Tibial artery (tissue), 4 donors: ENCODE measurements around the gene AANAT.

Source experiments
- DNase-seq, 2 donors: peaks; one replicate each; pipeline ENCODE4 v3.0.0-alpha.2; 2019
- H3K27ac ChIP-seq, 2 donors: fragments of 200-600 bp; sonication (generic) in 1 of 2; 1 replicate in 1 of 2; 2 replicates in 1 of 2; pipeline ENCODE4 v1.5.1; 2018 to 2019; ENCODE audit warnings: mild to moderate bottlenecking in 1 of 2
- H3K27me3 ChIP-seq, 2 donors: fragments of 200-600 bp; sonication (generic) in 1 of 2; one replicate each; pipeline versions ENCODE4 v1.5.1 to v1.6.0; 2016 to 2019
- H3K36me3 ChIP-seq, 3 donors: fragments of 200-600 bp; sonication (generic) in 2 of 3; one replicate each; pipeline ENCODE4 v1.5.1; 2016 to 2019; ENCODE audit warnings: mild to moderate bottlenecking in 2 of 3
- H3K4me1 ChIP-seq, 4 donors: fragments of 200-600 bp; sonication (generic) in 2 of 4; 1 replicate in 3 of 4; 2 replicates in 1 of 4; pipeline ENCODE4 v1.5.1; 2016 to 2019
- H3K4me3 ChIP-seq, 2 donors: fragments of 200-600 bp; sonication (generic) in 1 of 2; 1 replicate in 1 of 2; 2 replicates in 1 of 2; pipeline ENCODE4 v1.5.1; 2018 to 2019; ENCODE audit warnings: mild to moderate bottlenecking in 2 of 2
- H3K9me3 ChIP-seq, 3 donors: fragments of 200-600 bp; sonication (generic) in 1 of 3; one replicate each; pipeline ENCODE4 v1.5.1; 2016 to 2019
- CTCF ChIP-seq, 2 experiments: fragments of 200-600 bp in 1 of 2; fragments of 450-650 bp in 1 of 2; IDR thresholded peaks; one replicate each; pipeline ENCODE4 v1.5.1; 2017 to 2019; ENCODE audit warnings: antibody characterized with exemption in 2 of 2, mild to moderate bottlenecking in 1 of 2, moderate library complexity in 1 of 2
- intact Hi-C: fragments of 100-400 bp; cut with DNase I; formaldehyde crosslinking; loops from one replicate; pipeline ENCODE4 v1.15.0; 2023; ENCODE audit warnings: low total_unique reads

AANAT gene

DNA sequence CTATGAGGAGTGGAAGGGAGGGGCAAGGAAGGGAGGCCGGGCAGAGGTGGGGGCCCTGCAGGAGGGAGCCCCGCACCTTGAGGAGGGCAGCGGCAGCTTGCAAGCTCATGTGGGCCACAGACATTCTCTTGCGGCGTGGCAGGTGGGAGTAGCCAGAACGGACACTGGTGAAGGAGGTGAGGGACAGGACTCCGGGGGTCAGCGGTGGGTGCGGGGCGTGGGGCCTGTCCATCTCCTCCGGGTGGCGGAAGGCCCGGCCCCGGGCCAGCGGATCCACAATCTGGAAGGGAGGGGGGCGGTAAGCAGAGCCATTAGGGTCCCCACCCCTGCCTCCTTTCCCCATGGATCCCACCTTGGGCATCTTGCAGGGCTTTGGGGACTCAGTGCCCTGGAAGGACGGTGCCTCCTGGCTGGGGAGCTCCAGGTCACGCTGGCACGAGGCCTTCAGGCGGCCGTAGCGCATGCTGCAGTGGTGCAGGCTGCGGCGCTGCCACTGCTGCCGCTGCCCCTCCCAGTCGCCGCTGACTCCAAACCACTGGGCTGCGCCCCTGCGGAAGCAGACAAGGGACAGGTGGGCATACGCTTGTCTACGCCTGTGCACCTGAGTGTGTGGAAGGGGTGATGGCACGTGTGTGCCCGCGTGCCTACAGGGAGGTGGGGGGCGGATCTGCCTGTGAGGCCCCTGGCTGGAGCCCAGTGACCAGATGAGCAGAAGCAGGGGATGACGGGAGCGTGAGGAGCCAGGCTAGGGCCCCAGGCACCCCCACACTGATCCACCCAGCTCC is 11.5 kb downstream of the AANAT start:
- Histone ChIP-seq H3K4me3 (no peak overlapping the region), H3K9me3 (no peaks in the 10 kb centered on the region), H3K36me3 (peaks cover 0 to 52% (median 0%) of the 10 kb centered on the region in 3 donors), H3K27ac (no peak overlapping the region), H3K4me1 (no peaks in the 10 kb centered on the region), H3K27me3 (no peaks in the 10 kb centered on the region)
- DNase-seq, result no peak
- TF ChIP-seq CTCF (IDR thresholded peaks at IDR 0.05), result no peak
- intact Hi-C loops, result no loop called here

DNA sequence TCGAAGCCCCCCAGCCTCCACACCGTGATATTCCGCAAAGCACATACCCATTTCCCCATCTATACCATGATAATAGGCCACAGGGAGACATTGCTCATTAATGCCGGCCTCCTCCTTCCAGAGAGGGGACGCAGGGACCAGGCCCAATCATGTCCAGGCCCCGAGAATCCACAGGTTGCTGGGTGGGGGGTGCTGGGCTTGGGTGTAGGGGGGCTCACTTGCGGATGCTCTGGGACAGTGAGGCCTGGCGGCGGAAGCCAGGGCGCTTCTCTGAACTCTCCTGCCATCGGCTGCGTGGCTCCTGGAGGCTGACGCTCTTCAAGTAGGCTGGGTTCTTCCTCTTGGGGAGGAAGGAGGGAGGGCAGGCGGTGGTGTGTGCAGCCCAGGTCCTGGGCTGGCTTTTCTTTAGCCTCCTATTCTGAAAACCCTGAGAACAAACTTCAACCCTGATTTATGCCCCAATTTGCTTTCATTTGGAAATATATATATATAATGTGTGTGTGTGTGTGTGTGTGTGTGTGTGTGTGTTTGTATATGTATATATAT is 12.2 kb downstream of the AANAT start:
- intact Hi-C loops, result no loop called here
- H3K9me3 ChIP-seq, result no peaks in the 10 kb centered on the region
- H3K27me3 ChIP-seq, result no peaks in the 10 kb centered on the region
- H3K4me1 ChIP-seq, result no peaks in the 10 kb centered on the region
- TF ChIP-seq CTCF (IDR thresholded peaks at IDR 0.05), result no peak
- no peak overlapping the region for H3K4me3 ChIP-seq
- peaks cover 0 to 45% (median 0%) of the 10 kb centered on the region in 3 donors for H3K36me3 ChIP-seq
- no peak overlapping the region for H3K27ac ChIP-seq
- DNase-seq, result no peak

DNA sequence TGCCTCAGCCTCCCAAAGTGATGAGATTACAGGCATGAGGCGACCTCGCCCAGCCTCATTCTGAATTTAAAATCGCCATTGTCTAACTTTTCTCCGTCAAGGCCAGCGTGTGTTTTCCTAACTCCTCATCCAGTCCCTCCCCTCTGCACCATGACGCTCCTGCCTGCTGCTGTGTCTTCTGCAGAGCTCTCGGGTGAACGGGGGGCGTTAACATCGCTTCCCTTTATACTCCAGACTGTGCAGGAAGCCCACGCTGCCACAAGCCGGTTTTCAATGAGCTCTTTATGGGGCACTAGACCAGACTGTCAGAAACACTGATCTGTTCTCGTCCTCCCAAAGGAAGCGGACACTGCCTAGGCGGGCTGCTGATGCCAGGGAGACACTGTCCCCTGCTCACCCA is 13.2 kb downstream of the AANAT start:
- intact Hi-C loops, result no loop called here
- Histone ChIP-seq H3K27ac (no peak overlapping the region), H3K27me3 (no peaks in the 10 kb centered on the region), H3K36me3 (peaks cover 0 to 37% (median 0%) of the 10 kb centered on the region in 3 donors), H3K4me1 (no peaks in the 10 kb centered on the region), H3K4me3 (no peak overlapping the region), H3K9me3 (no peaks in the 10 kb centered on the region)
- DNase-seq, result no peak
- TF ChIP-seq CTCF (IDR thresholded peaks at IDR 0.05), result no peak

- H3K27me3 ChIP-seq, result no peaks in the 10 kb centered on the region
- H3K36me3 ChIP-seq, result peaks cover 0 to 34% (median 0%) of the 10 kb centered on the region in 3 donors
- no peak overlapping the region for H3K4me3 ChIP-seq
- TF ChIP-seq CTCF (IDR thresholded peaks at IDR 0.05), result no peak
- intact Hi-C loops, result no loop called here
- H3K4me1 ChIP-seq, result no peaks in the 10 kb centered on the region
- H3K27ac ChIP-seq, result no peak overlapping the region
- no peaks in the 10 kb centered on the region for H3K9me3 ChIP-seq
- no peak for DNase-seq
These were observed 13.8 kb downstream of the AANAT start for GRCh38 chr17:76481071-76481655.

GRCh38 chr17:76484228-76484725 is 16.9 kb downstream of the AANAT start:
- Histone ChIP-seq H3K27me3 (no peaks in the 10 kb centered on the region), H3K27ac (no peak overlapping the region), H3K4me3 (no peak overlapping the region), H3K4me1 (no peaks in the 10 kb centered on the region), H3K9me3 (no peaks in the 10 kb centered on the region), H3K36me3 (peaks cover 0 to 22% (median 0%) of the 10 kb centered on the region in 3 donors)
- no peak for DNase-seq
- intact Hi-C loops, result no loop called here
- no peak for TF ChIP-seq CTCF (IDR thresholded peaks at IDR 0.05)
